Measurements from ENCODE around the gene RBMS1.

DNA sequence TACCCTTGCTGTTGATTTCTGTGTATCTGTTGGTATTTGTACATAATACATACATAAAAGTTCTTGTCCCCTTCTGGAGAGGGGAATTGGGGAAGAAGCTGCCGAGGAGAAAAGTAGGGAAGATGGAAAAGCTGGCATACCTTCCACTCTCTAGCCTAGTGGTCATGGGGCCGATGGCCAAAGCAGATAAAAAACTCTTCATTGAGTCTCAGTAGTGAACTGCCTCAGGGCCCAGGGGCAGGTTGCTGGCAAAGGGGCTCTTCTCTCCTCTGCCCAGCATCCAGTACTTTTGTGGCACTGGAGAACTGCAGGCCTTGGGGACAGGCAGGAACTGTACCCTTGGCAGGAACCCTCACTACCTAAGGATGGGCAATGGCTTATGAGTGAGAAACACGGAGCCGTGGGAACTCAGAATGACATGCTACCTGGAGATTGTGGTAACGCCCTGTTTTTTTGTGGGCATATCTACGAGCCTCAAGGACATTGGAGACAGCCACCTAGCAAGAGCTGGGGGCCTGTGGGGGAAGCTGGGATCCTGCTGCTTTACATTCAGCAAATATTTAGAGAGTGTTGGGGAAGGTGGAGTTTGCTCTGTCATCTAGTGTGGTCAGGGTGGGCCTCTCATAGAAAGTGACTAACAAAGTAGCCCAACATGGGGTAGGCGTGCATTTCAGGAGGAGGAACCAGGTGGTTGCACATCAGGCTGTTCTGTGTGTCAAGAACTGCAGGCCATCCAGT is 270.9 kb downstream of the RBMS1 start:
- TF ChIP-seq, protein P1, sequence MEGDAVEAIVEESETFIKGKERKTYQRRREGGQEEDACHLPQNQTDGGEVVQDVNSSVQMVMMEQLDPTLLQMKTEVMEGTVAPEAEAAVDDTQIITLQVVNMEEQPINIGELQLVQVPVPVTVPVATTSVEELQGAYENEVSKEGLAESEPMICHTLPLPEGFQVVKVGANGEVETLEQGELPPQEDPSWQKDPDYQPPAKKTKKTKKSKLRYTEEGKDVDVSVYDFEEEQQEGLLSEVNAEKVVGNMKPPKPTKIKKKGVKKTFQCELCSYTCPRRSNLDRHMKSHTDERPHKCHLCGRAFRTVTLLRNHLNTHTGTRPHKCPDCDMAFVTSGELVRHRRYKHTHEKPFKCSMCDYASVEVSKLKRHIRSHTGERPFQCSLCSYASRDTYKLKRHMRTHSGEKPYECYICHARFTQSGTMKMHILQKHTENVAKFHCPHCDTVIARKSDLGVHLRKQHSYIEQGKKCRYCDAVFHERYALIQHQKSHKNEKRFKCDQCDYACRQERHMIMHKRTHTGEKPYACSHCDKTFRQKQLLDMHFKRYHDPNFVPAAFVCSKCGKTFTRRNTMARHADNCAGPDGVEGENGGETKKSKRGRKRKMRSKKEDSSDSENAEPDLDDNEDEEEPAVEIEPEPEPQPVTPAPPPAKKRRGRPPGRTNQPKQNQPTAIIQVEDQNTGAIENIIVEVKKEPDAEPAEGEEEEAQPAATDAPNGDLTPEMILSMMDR (IDR thresholded peaks at IDR 0.05): no peak
- TF ChIP-seq POLR2A (IDR thresholded peaks at IDR 0.05): no peak
